Cortex of kidney (tissue), 1 donor: ENCODE data around the gene DCLK2.

Source experiments
- DNase-seq: peaks from one replicate; lab custom pipeline; 2025; lab: John Stamatoyannopoulos, UW

The DCLK2 gene

GRCh38 chr4:150240011-150240410 is 161.8 kb downstream of the DCLK2 start:
- no peak for DNase-seq

- DNase-seq = no peak
These were observed 164.7 kb downstream of the DCLK2 start for GRCh38 chr4:150242820-150243458.

- no peak for DNase-seq
These were observed 165.7 kb downstream of the DCLK2 start for GRCh38 chr4:150243932-150244331.

- DNase-seq = no peak
These were observed 166.4 kb downstream of the DCLK2 start for GRCh38 chr4:150244600-150244999.

- no peak for DNase-seq
These were observed 168.9 kb downstream of the DCLK2 start for GRCh38 chr4:150247184-150247583.

- no peak for DNase-seq
These were observed 169.9 kb downstream of the DCLK2 start for GRCh38 chr4:150248181-150248580.

GRCh38 chr4:150250293-150250997 is 172.2 kb downstream of the DCLK2 start:
- no peak for DNase-seq

- no peak for DNase-seq
These were observed 172.9 kb downstream of the DCLK2 start for GRCh38 chr4:150250998-150251651.

- no peak for DNase-seq
These were observed 173.5 kb downstream of the DCLK2 start for GRCh38 chr4:150251752-150252190.

- no peak for DNase-seq
These were observed 174.1 kb downstream of the DCLK2 start for GRCh38 chr4:150252306-150252705.

- DNase-seq = no peak
These were observed 174.5 kb downstream of the DCLK2 start for GRCh38 chr4:150252741-150253140.

GRCh38 chr4:150253416-150253815 is 175.2 kb downstream of the DCLK2 start:
- DNase-seq = no peak

GRCh38 chr4:150253965-150254630 is 175.9 kb downstream of the DCLK2 start:
- DNase-seq = no peak

- DNase-seq = no peak
These were observed 177.5 kb downstream of the DCLK2 start for GRCh38 chr4:150255610-150256224.

GRCh38 chr4:150256225-150256620 is 178.0 kb downstream of the DCLK2 start:
- no peak for DNase-seq

GRCh38 chr4:150256841-150257730 is 178.8 kb downstream of the DCLK2 start:
- no peak for DNase-seq

- DNase-seq = no peak
These were observed 180.3 kb downstream of the DCLK2 start for GRCh38 chr4:150258569-150258968.

- DNase-seq = no peak
These were observed 181.8 kb downstream of the DCLK2 start for GRCh38 chr4:150259861-150260567.

- DNase-seq = no peak
These were observed 183.3 kb downstream of the DCLK2 start for GRCh38 chr4:150261571-150261970.

- DNase-seq = no peak
These were observed 184.4 kb downstream of the DCLK2 start for GRCh38 chr4:150262611-150263010.
